DMS153 (cell line): ENCODE data around the gene USP34.
"Not testable (repeated sequence)": the region's sequence is repeated elsewhere in the genome, so short reads cannot be mapped to it uniquely, and the experiment has no call there.

ENCODE experiments used
- DNase-seq: peaks from one replicate; lab custom pipeline; 2025; lab: John Stamatoyannopoulos, UW

USP34 gene

GRCh38 chr2:61182059-61182383 lies 288.9 kb downstream of the USP34 start:
- DNase-seq: no peak

- no peak for DNase-seq
Observed at GRCh38 chr2:61181382-61182058, 289.4 kb downstream of the USP34 start.

- DNase-seq: no peak
Observed at GRCh38 chr2:61180686-61181085, 290.2 kb downstream of the USP34 start.

GRCh38 chr2:61179701-61180639 lies 290.9 kb downstream of the USP34 start:
- DNase-seq: no peak

- no peak for DNase-seq
Observed at GRCh38 chr2:61178603-61179545, 292.0 kb downstream of the USP34 start.

GRCh38 chr2:61177727-61178549 lies 292.9 kb downstream of the USP34 start:
- no peak for DNase-seq

DNA sequence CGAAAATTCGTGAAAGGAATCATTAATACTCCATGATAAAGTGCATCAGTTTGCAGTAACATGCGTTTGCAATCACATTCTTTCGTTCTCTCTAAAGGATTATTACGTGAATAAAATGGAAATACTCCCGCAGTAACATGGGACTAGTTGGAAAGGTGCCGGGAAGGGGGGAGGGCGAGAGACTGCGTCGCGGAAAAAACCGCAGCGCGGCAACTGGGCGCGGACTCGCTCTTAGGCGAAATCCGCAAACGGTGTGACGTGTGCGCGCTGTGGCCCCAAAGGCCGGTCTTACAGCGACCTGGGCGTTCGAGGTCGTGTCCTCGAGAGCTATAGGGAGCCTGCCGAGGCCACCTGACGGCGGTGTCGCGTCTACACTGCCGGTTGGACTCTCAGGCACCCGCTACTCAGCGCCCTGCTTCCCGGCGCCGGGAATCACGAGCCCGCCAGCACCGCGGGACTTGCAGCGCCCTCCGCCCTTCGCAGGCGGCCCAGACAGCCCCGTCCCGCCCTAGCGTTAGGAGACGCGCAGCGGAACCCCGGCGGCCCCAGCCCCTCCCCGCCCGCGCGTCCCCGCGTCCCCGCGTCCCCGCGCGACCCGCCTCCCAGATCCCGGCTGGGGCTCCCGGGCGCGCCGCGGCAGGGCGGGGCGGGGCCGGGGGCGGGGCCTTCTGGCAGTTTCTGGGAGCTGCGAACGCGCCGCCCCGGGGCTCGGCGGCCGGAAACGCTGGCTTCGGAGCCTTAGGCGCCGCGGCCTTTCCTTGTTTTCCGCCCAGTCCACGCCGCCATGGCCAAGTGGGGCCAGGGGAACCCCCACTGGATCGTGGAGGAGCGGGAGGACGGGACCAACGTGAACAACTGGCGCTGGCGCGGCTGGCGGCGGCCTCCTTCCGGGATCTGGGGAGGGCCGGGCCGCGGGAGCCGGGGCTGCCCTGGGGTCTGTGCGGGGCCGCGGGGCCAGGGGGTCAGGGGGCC lies 293.8 kb downstream of the USP34 start:
- DNase-seq: peak; percentile 91

- no peak for DNase-seq
Observed at GRCh38 chr2:61175036-61175435, 295.9 kb downstream of the USP34 start.

- no peak for DNase-seq
Observed at GRCh38 chr2:61173116-61173515, 297.8 kb downstream of the USP34 start.

GRCh38 chr2:61172671-61173070 lies 298.2 kb downstream of the USP34 start:
- DNase-seq: no peak

GRCh38 chr2:61167579-61167978 lies 303.3 kb downstream of the USP34 start:
- DNase-seq: no peak

DNA sequence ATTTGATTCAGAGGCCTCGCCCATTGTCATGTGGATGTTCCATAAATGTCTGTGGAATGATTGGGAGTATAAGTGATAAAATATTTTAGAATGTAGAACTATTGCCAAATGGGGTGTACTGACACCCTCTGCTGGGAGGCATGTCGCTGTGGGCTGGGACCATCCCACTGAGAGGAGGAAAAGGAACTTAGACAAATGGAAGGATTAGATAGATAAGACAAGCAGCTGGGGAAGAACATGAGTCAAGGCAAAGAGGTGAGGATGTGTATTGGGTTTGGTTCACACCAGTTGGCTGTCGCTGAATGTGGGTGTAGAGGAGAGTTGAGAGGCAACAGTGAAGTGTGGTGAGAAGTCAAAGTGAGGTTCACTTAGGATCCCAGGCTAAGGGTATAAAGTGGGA lies 304.9 kb downstream of the USP34 start:
- DNase-seq: no peak

GRCh38 chr2:61165082-61165481 lies 305.8 kb downstream of the USP34 start:
- DNase-seq: not testable (repeated sequence)

DNA sequence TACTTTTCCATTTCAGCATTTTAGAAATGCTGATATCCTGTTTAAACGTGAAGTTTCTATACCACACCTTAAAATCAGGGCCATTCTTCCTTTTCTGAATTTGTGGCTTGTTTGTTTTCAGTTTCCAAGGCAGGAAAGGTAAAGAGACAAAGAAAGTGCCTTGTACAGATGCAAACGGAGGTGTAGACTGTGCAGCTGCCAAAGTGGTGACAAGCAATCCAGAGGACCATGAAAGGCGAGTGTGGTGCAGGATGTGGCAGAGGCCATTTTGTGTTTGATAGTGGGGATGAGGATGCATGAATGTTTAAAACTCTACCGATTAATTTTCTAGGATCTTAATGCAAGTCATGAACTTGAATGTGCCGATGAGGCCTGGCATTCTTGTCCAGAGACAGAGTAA lies 308.2 kb downstream of the USP34 start:
- no peak for DNase-seq

DNA sequence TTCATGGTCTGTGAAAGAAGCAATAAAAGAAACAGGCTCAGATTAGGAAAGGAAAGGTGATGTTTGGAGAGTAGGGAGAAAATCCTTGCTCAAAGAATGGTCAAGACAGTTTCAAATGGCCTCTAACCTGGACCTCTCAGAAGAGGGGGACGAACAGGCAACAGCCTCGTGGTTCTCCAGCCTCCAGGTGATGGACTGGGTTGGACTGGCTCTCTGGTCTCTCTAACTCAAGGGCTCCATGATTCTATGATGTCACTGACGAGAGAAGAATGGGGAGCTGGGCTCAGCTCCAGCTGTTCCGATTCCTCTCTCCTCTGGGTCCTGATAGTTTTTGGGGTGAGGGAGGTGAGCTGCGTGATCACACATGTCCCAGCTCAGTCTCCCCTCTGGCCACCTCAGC lies 309.0 kb downstream of the USP34 start, which contains the start of gene C2orf74:
Gene C2orf74 (plus strand): TSS at position 301 of the 400 bp plus-strand sequence. CDS start 327 bp downstream, outside the sequence.
- DNase-seq: no peak

DNA sequence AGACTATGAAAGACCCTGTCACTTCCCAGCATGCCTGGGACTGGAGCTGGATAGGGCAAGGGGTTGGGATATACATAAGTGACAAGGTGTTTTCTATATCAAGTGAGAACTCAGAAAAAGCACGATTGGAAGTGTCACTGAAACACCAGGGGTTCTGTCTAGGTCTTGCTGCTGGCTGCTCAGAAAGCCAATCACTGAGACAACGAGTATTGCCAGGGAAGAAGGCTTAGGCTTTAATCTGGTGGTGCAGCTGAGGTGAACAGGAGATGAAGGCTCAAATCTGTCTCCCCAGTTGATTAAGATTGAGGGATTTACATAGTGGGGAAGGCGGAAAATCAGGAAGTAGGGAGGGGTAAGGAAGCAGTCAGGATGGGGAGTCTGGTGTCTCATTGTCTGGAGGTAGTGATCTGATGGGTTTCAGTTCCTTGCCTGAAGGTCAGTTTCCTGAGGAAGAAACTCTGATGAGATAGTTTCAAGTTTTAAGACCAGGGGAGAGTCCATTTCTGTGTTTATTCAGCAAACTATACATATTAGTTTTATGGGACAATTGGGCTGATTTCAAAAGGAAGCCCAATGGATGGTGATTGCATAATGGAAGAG lies 312.4 kb downstream of the USP34 start:
- no peak for DNase-seq

DNA sequence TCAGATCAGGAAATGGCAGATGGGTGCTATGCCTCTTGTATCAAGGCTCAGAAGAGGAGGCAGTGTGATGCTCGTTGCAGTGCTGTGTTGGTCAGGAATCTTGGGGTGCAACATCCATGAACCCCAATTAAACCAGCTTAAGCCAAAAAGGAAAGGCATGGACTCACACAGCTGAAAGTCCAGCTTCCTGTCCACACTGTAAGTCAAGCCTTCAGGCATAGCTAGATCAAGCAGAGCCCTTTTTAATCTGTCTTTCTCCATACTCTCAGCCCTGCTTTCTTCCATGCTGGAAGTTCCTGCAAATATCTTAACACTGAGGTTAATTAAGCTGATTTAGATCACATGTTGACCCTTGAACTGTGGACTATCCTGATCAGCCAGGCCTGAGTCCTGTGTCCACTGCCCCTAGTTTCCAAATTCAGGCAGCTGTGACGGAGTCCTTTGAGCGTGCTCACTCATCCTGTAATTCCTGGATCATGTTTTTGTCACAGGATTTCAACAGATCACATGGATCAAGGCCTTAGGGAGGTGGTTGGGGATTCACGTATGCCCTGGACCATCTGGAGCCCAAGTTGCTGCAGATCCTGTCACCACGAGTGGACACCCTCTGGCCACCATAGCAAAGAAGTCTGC lies 313.4 kb downstream of the USP34 start:
- no peak for DNase-seq

DNA sequence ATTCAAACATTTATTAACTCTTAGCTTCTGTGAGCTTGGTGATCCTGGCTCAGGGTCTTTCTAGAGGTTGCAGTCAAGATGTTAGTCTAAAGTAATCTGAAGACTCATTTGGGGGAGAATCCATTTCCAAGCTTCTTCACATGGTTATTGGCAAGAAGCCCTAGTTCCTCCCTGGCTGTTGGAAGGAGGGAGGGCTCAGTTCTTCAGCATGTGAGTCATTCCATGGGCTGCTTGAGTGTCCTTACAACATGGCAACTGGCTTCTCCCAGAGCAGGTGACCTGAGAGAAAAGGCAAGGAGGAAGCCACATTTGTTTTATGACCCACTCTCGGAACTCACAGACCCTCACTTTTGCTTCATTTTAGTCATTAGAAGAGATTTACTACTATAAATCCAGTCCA lies 319.5 kb downstream of the USP34 start:
- no peak for DNase-seq

GRCh38 chr2:61149074-61149473 lies 321.8 kb downstream of the USP34 start:
- DNase-seq: no peak
